ENCODE data around the gene SLX9.

The SLX9 gene

GRCh38 chr21:44903689-44904088, 36.1 kb upstream of the SLX9 start:
- ATAC-seq (ENCODE audit: insufficient read depth, low read depth) (no peak), DNase-seq (no peak)
- H3K4me3 ChIP-seq (ENCODE audit: low read depth in 1 of 2, low read length in 2 of 2) = no peak overlapping the region
- TF ChIP-seq EZH2 (IDR thresholded peaks at IDR 0.05; ENCODE audit: borderline replicate concordance, low read depth, low read length, severe bottlenecking) (no peak), CTCF (IDR thresholded peaks at IDR 0.05; ENCODE audit: borderline replicate concordance, extremely low read depth, low read length, poor library complexity, severe bottlenecking) (no peak)
- H3K4me2 ChIP-seq (ENCODE audit: insufficient read depth, low read length) = no peak overlapping the region
- no peaks in the 10 kb centered on the region for H3K79me2 ChIP-seq (ENCODE audit: insufficient read depth, low read length)
- H2AFZ ChIP-seq (ENCODE audit: low read depth, low read length) = no peak overlapping the region
- H3K9me3 ChIP-seq (ENCODE audit: insufficient read depth, low read length, severe bottlenecking) = peaks cover 3% of the 10 kb centered on the region
- peaks cover 9% of the 10 kb centered on the region; the same call in 1 of the 2 replicates for H4K20me1 ChIP-seq (ENCODE audit: insufficient read depth, low read length)
- no peak overlapping the region for H3K27ac ChIP-seq (ENCODE audit: low read length)
- no peaks in the 10 kb centered on the region for H3K4me1 ChIP-seq (ENCODE audit: insufficient read depth, low read length)
- no peak overlapping the region for H3K9ac ChIP-seq (ENCODE audit: low read depth, low read length)
- peaks cover 90% of the 10 kb centered on the region for H3K36me3 ChIP-seq (ENCODE audit: insufficient read depth, low read length)
- H3K27me3 ChIP-seq (ENCODE audit: insufficient read depth, low read length, poor library complexity) = no peaks in the 10 kb centered on the region

- Histone ChIP-seq H3K9me3 (ENCODE audit: insufficient read depth, low read length, severe bottlenecking) (peaks cover 3% of the 10 kb centered on the region), H3K4me1 (ENCODE audit: insufficient read depth, low read length) (no peaks in the 10 kb centered on the region), H3K9ac (ENCODE audit: low read depth, low read length) (no peak overlapping the region), H4K20me1 (ENCODE audit: insufficient read depth, low read length) (peaks cover 11% of the 10 kb centered on the region; the same call in 1 of the 2 replicates), H3K4me3 (ENCODE audit: low read depth in 1 of 2, low read length in 2 of 2) (no peak overlapping the region), H3K27ac (ENCODE audit: low read length) (no peak overlapping the region), H3K79me2 (ENCODE audit: insufficient read depth, low read length) (no peaks in the 10 kb centered on the region), H3K36me3 (ENCODE audit: insufficient read depth, low read length) (peaks cover 90% of the 10 kb centered on the region), H2AFZ (ENCODE audit: low read depth, low read length) (no peak overlapping the region), H3K4me2 (ENCODE audit: insufficient read depth, low read length) (no peak overlapping the region), H3K27me3 (ENCODE audit: insufficient read depth, low read length, poor library complexity) (no peaks in the 10 kb centered on the region)
- ATAC-seq (ENCODE audit: insufficient read depth, low read depth) (no peak), DNase-seq (no peak)
- TF ChIP-seq EZH2 (IDR thresholded peaks at IDR 0.05; ENCODE audit: borderline replicate concordance, low read depth, low read length, severe bottlenecking) (no peak), CTCF (IDR thresholded peaks at IDR 0.05; ENCODE audit: borderline replicate concordance, extremely low read depth, low read length, poor library complexity, severe bottlenecking) (no peak)
Observed at GRCh38 chr21:44904141-44904923, 35.5 kb upstream of the SLX9 start.

DNA sequence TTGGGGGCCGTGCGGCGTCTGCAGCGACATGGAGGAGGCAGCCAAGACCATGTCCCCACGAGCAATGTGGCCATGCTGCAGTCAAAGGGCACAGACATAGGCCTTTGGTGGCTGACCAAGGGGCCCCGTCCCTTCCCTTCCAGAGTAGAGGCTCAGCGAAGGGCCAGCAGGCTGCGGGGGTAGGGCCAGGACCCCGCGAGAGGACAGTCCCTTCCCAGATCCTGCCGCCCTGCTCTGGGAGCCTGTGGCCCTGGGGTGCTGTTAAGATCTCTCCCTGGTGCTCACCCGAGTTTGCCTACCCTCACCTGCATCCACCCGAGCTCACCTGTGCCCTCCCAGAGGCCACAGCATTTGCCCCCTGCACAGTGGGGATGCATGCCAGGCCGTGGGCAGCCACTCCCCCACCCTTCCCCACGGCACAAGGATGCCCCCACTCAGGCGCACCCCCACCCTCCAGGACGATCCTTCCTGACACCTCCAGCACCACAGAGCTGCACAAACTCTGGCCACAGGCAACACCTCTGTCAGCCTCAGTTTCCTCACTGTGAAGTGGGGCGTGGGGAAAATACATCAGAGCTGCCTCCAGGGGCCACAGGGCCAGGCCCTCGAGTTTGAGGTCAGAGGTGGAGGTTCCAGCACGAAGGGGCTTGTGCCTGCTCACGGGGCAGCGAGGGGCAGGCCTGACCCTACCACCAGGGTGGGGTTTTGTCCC, 34.7 kb upstream of the SLX9 start:
- ATAC-seq (ENCODE audit: insufficient read depth, low read depth) = no peak
- Histone ChIP-seq H3K36me3 (ENCODE audit: insufficient read depth, low read length) (peaks cover 90% of the 10 kb centered on the region), H4K20me1 (ENCODE audit: insufficient read depth, low read length) (peaks cover 7% of the 10 kb centered on the region; the same call in 1 of the 2 replicates), H3K9me3 (ENCODE audit: insufficient read depth, low read length, severe bottlenecking) (peaks cover 3% of the 10 kb centered on the region), H3K79me2 (ENCODE audit: insufficient read depth, low read length) (peaks cover 5% of the 10 kb centered on the region), H3K4me3 (ENCODE audit: low read depth in 1 of 2, low read length in 2 of 2) (no peak overlapping the region), H3K27ac (ENCODE audit: low read length) (no peak overlapping the region), H3K4me1 (ENCODE audit: insufficient read depth, low read length) (peaks cover 2% of the 10 kb centered on the region), H3K4me2 (ENCODE audit: insufficient read depth, low read length) (no peak overlapping the region), H3K27me3 (ENCODE audit: insufficient read depth, low read length, poor library complexity) (no peaks in the 10 kb centered on the region), H2AFZ (ENCODE audit: low read depth, low read length) (no peak overlapping the region), H3K9ac (ENCODE audit: low read depth, low read length) (no peak overlapping the region)
- DNase-seq = no peak
- TF ChIP-seq CTCF (IDR thresholded peaks at IDR 0.05; ENCODE audit: borderline replicate concordance, extremely low read depth, low read length, poor library complexity, severe bottlenecking) (no peak), EZH2 (IDR thresholded peaks at IDR 0.05; ENCODE audit: borderline replicate concordance, low read depth, low read length, severe bottlenecking) (no peak)

All from DND-41 (cell line).